Iris pigment epithelial cell (primary cell): ENCODE measurements around the gene NTN4.
"Not testable (repeated sequence)": the region's sequence is repeated elsewhere in the genome, so short reads cannot be mapped to it uniquely, and the experiment has no call there.

ENCODE experiments used
- DNase-seq: peaks from one replicate; pipeline ENCODE4 v3.0.0-alpha.2; 2011; ENCODE audit warnings: low read depth

The NTN4 gene

GRCh38 chr12:95623554-95624170 is 166.9 kb downstream of the NTN4 start:
- peak; percentile 82 for DNase-seq

DNA sequence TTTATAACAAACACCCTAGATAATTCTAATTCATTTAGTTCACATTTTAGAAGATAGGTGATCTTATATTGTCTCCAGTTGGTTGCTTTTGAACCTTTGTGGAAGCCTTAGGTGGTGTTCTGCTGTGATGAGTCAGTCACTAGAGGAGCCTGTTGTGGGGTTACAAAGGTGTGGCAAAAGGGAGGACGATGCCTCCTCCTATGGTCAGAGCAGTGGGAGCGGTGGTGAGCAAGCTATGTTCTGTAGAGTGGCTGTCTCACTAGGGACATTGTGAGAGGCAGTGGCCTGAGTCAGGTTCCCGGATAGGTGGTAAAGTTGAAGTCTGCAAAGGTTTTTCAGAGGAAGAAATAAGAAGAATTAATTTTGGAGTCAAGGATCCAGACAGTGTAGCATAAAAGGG is 167.7 kb downstream of the NTN4 start:
- DNase-seq, result no peak

GRCh38 chr12:95621725-95622124 is 168.8 kb downstream of the NTN4 start:
- DNase-seq, result no peak

DNA sequence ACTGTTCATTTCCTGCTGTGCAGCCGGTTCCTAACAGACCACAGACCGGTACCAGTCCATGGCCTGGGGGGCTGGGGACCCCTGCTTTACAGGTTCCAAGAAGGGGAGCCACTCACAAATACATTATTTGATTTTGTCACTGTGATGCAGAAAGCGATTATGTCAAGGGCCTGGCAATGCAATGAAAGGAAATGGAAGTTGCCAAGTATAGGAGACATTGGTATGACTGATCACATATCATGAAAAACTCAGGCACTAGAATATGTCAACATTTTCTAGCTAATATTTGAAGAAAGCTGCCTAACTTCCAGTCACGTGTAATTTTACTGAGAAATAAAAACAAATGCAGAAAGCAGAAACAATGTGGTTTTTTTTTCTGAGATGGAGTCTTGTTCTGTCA is 170.4 kb downstream of the NTN4 start:
- DNase-seq, result no peak

DNA sequence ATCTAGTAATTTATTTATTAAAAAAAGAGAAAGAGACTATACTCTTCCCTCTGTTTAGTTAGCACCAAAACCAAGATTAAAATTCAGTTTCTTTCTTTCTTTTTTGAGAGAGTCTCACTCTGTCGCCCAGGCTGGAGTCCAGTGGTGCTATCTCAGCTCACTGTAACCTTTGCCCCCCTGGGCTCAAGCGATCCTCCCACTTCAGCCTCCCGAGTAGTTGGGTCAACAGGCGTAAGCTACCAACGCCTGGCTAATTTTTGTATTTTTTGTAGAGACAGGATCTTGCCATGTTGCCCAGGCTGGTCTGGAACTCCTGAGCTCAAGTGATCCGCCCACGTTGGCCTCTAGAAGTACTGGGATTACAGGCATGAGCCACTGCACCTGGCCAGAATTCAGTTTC is 174.1 kb downstream of the NTN4 start:
- not testable (repeated sequence) for DNase-seq

- DNase-seq, result no peak
Measured at GRCh38 chr12:95615749-95616148, 174.8 kb downstream of the NTN4 start.

DNA sequence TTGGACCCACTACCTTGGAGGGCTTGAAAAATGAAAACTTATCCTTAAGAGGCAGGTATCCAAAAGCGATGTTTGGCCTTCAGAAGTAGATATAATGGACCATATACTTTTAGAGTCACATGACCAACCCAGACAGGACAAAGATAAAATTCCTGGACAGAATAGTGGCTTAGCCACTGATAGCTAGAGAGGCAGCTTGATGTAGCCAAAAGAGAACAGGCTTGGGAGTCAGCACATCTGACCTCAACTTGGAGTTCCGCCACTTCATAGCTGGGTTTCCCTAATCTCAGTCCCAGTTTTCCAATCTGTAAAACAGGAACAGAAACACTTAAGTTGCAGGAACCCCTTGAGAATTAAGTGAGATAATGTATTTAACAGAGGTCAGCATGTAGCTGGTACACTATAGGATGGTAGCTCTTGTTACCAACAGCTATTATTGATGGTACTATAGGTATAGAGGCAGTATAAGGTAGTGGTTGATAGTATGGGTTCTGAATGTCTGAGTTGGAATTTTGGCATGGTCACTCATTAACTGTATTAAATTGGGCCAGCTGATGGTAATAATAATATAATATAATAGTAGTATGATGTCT is 176.1 kb downstream of the NTN4 start:
- no peak for DNase-seq

GRCh38 chr12:95613021-95613420 is 177.5 kb downstream of the NTN4 start:
- DNase-seq, result no peak

GRCh38 chr12:95611676-95612309 is 178.8 kb downstream of the NTN4 start:
- DNase-seq, result no peak

GRCh38 chr12:95608252-95609033 is 182.1 kb downstream of the NTN4 start:
- peak; percentile 73 for DNase-seq
